Measurements from ENCODE around the gene PVALB.

The PVALB gene

DNA sequence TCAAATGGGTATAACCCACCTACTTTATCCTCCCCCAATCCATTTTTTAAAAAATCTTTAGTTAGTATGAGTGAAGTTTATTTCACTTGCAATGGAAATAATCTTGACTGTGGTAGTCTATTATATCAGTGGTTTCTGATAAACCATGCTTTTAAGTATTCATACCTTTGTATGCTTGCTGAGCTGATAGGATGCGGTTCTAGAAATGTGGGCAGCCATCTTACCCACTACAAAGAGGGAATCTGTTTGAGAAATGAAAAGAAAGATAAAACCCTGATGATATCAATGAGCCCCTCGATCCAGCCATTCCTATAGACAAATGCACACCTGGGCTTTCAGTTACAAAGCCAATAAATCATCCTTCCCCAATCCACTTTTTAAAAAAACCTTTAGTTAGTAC, 13.8 kb upstream of the PVALB start:
- DNase-seq (ENCODE audit: low spot score): no peak
- TF ChIP-seq, protein P1, sequence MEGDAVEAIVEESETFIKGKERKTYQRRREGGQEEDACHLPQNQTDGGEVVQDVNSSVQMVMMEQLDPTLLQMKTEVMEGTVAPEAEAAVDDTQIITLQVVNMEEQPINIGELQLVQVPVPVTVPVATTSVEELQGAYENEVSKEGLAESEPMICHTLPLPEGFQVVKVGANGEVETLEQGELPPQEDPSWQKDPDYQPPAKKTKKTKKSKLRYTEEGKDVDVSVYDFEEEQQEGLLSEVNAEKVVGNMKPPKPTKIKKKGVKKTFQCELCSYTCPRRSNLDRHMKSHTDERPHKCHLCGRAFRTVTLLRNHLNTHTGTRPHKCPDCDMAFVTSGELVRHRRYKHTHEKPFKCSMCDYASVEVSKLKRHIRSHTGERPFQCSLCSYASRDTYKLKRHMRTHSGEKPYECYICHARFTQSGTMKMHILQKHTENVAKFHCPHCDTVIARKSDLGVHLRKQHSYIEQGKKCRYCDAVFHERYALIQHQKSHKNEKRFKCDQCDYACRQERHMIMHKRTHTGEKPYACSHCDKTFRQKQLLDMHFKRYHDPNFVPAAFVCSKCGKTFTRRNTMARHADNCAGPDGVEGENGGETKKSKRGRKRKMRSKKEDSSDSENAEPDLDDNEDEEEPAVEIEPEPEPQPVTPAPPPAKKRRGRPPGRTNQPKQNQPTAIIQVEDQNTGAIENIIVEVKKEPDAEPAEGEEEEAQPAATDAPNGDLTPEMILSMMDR (IDR thresholded peaks at IDR 0.05; ENCODE audit: extremely low read depth, missing control alignments): no peak

GRCh38 chr22:36829370-36830002, 12.7 kb upstream of the PVALB start:
- TF ChIP-seq, protein P1 (IDR thresholded peaks at IDR 0.05; ENCODE audit: extremely low read depth, missing control alignments): no peak
- no peak for DNase-seq (ENCODE audit: low spot score)

DNA sequence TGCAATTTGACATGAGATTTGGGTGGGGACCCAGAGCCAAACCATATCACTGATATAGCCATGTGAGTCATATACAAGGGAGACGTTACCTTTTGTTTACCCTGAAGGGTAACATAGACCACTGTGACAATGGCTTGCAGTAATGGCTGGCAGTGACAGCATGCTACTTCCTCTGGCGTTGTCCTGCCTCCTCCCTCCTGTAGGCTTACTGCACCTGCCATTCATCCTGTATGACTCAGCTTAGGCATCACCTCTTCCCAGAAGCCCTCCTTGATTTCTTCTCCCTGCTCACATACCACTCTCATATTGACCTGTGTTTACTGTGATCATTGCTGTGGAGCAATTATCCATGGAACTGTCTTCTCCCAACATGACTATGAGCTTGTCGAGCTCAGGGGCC, 12.0 kb upstream of the PVALB start:
- TF ChIP-seq, protein P1 (IDR thresholded peaks at IDR 0.05; ENCODE audit: extremely low read depth, missing control alignments): no peak
- DNase-seq (ENCODE audit: low spot score): no peak

DNA sequence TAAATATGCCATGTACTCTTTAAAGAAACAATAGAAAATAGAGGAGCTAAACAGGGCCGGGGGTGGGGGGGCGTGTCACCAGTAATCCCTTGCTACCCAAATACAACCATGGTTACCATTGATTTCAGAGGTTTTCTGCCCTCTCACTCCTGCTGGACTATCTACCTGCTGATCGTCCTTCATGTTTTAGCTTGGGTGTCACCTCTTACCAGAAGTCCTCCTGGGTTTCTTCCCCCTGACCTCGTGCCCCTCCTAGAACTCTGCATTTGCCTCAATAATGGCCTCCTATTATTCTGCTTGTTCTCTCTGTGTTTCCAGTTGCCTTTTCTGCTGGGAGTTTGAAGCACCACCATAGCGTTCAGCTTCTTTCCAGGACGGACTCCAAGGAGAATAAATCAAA, 9.4 kb upstream of the PVALB start:
- DNase-seq (ENCODE audit: low spot score): no peak
- TF ChIP-seq, protein P1 (IDR thresholded peaks at IDR 0.05; ENCODE audit: extremely low read depth, missing control alignments): no peak

DNA sequence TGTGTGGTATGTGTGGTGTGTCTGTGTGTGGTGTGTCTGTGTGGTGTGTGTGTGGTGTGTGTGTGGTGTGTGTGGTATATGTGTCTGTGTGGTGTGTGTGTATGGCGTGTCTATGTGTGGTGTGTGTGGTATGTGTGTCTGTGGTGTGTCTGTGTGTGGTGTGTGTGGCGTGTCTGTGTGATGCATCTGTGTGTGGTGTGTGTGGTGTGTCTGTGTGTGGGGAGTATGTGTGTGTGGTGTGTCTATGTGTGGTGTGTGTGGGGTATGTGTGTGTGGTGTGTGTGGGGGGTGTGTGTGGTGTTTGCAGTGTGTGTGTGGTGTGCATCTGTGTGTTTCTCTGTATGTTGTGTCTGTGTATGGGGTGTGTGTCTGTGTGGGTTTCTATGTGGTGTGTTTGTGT, 7.8 kb upstream of the PVALB start:
- TF ChIP-seq, protein P1 (IDR thresholded peaks at IDR 0.05; ENCODE audit: extremely low read depth, missing control alignments): no peak
- no peak for DNase-seq (ENCODE audit: low spot score)

DNA sequence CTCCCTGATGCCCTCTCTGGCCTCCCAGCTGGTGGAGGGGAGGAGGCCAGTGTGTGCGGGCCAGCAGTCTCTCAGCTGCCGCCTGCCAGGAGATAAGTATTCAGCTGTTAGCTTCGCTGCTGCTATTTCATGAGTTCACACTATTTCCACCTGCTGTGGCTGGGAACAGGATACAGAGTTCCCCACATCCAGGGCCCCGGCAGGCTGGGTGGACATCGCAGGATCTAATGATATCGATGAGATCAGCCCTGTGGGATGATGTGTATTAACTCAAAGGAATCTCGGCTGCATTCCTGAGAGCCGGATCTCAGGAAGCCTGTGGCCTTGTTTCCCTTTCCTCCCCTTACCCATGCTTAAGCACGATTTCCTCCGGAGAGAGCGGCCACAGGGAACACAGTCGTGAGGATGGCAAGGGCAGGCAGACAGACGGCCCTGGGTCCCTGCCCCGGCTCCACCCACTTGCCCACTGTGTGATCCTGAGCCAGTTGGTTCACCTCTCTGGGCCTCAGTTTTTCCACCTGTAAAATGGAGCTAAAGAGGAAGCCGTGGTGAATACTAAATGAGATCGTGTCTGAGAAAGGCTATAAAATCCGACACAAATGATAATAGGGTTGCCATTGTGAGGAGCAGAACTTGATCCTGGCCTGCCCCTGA, 6.5 kb upstream of the PVALB start:
- no peak for DNase-seq (ENCODE audit: low spot score)
- TF ChIP-seq, protein P1 (IDR thresholded peaks at IDR 0.05; ENCODE audit: extremely low read depth, missing control alignments): no peak

- TF ChIP-seq, protein P1 (IDR thresholded peaks at IDR 0.05; ENCODE audit: extremely low read depth, missing control alignments): no peak
- DNase-seq (ENCODE audit: low spot score): no peak
Observed at GRCh38 chr22:36822581-36822980, 5.7 kb upstream of the PVALB start.
